ENCODE results near the gene C8A. TPM values are rescaled to one million over a fixed set of nuclear protein-coding genes. Genes with fewer than 3 reads are reported as not detected.

Gene C8A
- total RNA-seq, 1 donor, result not detected

- no peak for DNase-seq (ENCODE audit: insufficient read length, low spot score, missing footprints)
- no peak overlapping the region for H2AFZ ChIP-seq (ENCODE audit: low read length)
- TF ChIP-seq, protein P1, sequence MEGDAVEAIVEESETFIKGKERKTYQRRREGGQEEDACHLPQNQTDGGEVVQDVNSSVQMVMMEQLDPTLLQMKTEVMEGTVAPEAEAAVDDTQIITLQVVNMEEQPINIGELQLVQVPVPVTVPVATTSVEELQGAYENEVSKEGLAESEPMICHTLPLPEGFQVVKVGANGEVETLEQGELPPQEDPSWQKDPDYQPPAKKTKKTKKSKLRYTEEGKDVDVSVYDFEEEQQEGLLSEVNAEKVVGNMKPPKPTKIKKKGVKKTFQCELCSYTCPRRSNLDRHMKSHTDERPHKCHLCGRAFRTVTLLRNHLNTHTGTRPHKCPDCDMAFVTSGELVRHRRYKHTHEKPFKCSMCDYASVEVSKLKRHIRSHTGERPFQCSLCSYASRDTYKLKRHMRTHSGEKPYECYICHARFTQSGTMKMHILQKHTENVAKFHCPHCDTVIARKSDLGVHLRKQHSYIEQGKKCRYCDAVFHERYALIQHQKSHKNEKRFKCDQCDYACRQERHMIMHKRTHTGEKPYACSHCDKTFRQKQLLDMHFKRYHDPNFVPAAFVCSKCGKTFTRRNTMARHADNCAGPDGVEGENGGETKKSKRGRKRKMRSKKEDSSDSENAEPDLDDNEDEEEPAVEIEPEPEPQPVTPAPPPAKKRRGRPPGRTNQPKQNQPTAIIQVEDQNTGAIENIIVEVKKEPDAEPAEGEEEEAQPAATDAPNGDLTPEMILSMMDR (IDR thresholded peaks at IDR 0.05; ENCODE audit: extremely low read depth, low read depth, low read length), result no peak
- no peak overlapping the region for H3K27ac ChIP-seq (ENCODE audit: low read depth, low read length)
- no peak overlapping the region for H3K4me2 ChIP-seq (ENCODE audit: insufficient read depth, low read length)
- no peaks in the 10 kb centered on the region for H3K27me3 ChIP-seq (ENCODE audit: insufficient read depth, low read length)
- no peaks in the 10 kb centered on the region for H3K79me2 ChIP-seq (ENCODE audit: insufficient read depth, low read length)
- H4K20me1 ChIP-seq (ENCODE audit: insufficient read depth, low read length), result no peaks in the 10 kb centered on the region
- peaks cover 9% of the 10 kb centered on the region for H3K4me1 ChIP-seq (ENCODE audit: insufficient read depth, low read length)
- H3K4me3 ChIP-seq (ENCODE audit: insufficient read depth, low read length), result no peak overlapping the region
- no peaks in the 10 kb centered on the region for H3K36me3 ChIP-seq (ENCODE audit: insufficient read depth, low read length)
- no peaks in the 10 kb centered on the region for H3K9me3 ChIP-seq (ENCODE audit: low read depth, low read length)
Observed at GRCh38 chr1:56939209-56939608, 84.6 kb downstream of the C8A start.

GRCh38 chr1:56940039-56940438, 85.4 kb downstream of the C8A start:
- no peak overlapping the region for H3K4me2 ChIP-seq (ENCODE audit: insufficient read depth, low read length)
- H3K27me3 ChIP-seq (ENCODE audit: insufficient read depth, low read length), result no peaks in the 10 kb centered on the region
- no peaks in the 10 kb centered on the region for H3K79me2 ChIP-seq (ENCODE audit: insufficient read depth, low read length)
- H3K4me1 ChIP-seq (ENCODE audit: insufficient read depth, low read length), result peaks cover 1% of the 10 kb centered on the region
- H3K9me3 ChIP-seq (ENCODE audit: low read depth, low read length), result no peaks in the 10 kb centered on the region
- no peak for DNase-seq (ENCODE audit: insufficient read length, low spot score, missing footprints)
- H3K36me3 ChIP-seq (ENCODE audit: insufficient read depth, low read length), result no peaks in the 10 kb centered on the region
- TF ChIP-seq, protein P1 (IDR thresholded peaks at IDR 0.05; ENCODE audit: extremely low read depth, low read depth, low read length), result no peak
- no peak overlapping the region for H2AFZ ChIP-seq (ENCODE audit: low read length)
- no peak overlapping the region for H3K4me3 ChIP-seq (ENCODE audit: insufficient read depth, low read length)
- no peak overlapping the region for H3K27ac ChIP-seq (ENCODE audit: low read depth, low read length)
- no peaks in the 10 kb centered on the region for H4K20me1 ChIP-seq (ENCODE audit: insufficient read depth, low read length)

GRCh38 chr1:56948403-56949023, 93.9 kb downstream of the C8A start:
- H3K4me1 ChIP-seq (ENCODE audit: insufficient read depth, low read length), result no peaks in the 10 kb centered on the region
- H3K79me2 ChIP-seq (ENCODE audit: insufficient read depth, low read length), result no peaks in the 10 kb centered on the region
- peak; percentile 56 for DNase-seq (ENCODE audit: insufficient read length, low spot score, missing footprints)
- no peaks in the 10 kb centered on the region for H4K20me1 ChIP-seq (ENCODE audit: insufficient read depth, low read length)
- H3K4me3 ChIP-seq (ENCODE audit: insufficient read depth, low read length), result no peak overlapping the region
- TF ChIP-seq, protein P1 (IDR thresholded peaks at IDR 0.05; ENCODE audit: extremely low read depth, low read depth, low read length), result no peak
- no peak overlapping the region for H2AFZ ChIP-seq (ENCODE audit: low read length)
- no peaks in the 10 kb centered on the region for H3K9me3 ChIP-seq (ENCODE audit: low read depth, low read length)
- no peaks in the 10 kb centered on the region for H3K36me3 ChIP-seq (ENCODE audit: insufficient read depth, low read length)
- H3K4me2 ChIP-seq (ENCODE audit: insufficient read depth, low read length), result no peak overlapping the region
- H3K27me3 ChIP-seq (ENCODE audit: insufficient read depth, low read length), result no peaks in the 10 kb centered on the region
- H3K27ac ChIP-seq (ENCODE audit: low read depth, low read length), result no peak overlapping the region

GRCh38 chr1:56952501-56952900, 97.9 kb downstream of the C8A start:
- DNase-seq (ENCODE audit: insufficient read length, low spot score, missing footprints), result no peak
- Histone ChIP-seq H2AFZ (ENCODE audit: low read length) (no peak overlapping the region), H3K9me3 (ENCODE audit: low read depth, low read length) (no peaks in the 10 kb centered on the region), H3K4me1 (ENCODE audit: insufficient read depth, low read length) (no peaks in the 10 kb centered on the region), H3K4me3 (ENCODE audit: insufficient read depth, low read length) (no peak overlapping the region), H3K4me2 (ENCODE audit: insufficient read depth, low read length) (no peak overlapping the region), H3K79me2 (ENCODE audit: insufficient read depth, low read length) (no peaks in the 10 kb centered on the region), H3K36me3 (ENCODE audit: insufficient read depth, low read length) (no peaks in the 10 kb centered on the region), H3K27ac (ENCODE audit: low read depth, low read length) (no peak overlapping the region), H3K27me3 (ENCODE audit: insufficient read depth, low read length) (no peaks in the 10 kb centered on the region), H4K20me1 (ENCODE audit: insufficient read depth, low read length) (no peaks in the 10 kb centered on the region)
- TF ChIP-seq, protein P1 (IDR thresholded peaks at IDR 0.05; ENCODE audit: extremely low read depth, low read depth, low read length), result no peak
